IPS-18a (cell line): ENCODE results near the gene SGCA.

ENCODE experiments used
- H3K27ac ChIP-seq: one replicate; pipeline ENCODE4 v1.5.1; 2013; ENCODE audit warnings: low read length
- H3K27me3 ChIP-seq: one replicate; pipeline ENCODE4 v1.6.1; 2013; ENCODE audit warnings: mild to moderate bottlenecking, low read length; ENCODE audit not compliant: control insufficient read depth, insufficient read depth
- H3K36me3 ChIP-seq: one replicate; pipeline ENCODE4 v1.6.1; 2013; ENCODE audit warnings: low read depth, low read length; ENCODE audit not compliant: control insufficient read depth
- H3K4me1 ChIP-seq: one replicate; pipeline ENCODE4 v1.6.1; 2013; ENCODE audit warnings: low read depth, low read length; ENCODE audit not compliant: control insufficient read depth
- H3K4me3 ChIP-seq: one replicate; pipeline ENCODE4 v1.5.1; 2013; ENCODE audit warnings: low read length
- H3K9ac ChIP-seq: one replicate; pipeline ENCODE4 v1.6.1; 2013; ENCODE audit warnings: mild to moderate bottlenecking, low read length, moderate library complexity
- H3K9me3 ChIP-seq: one replicate; pipeline ENCODE4 v1.6.1; 2013; ENCODE audit warnings: low read depth, low read length; ENCODE audit not compliant: control insufficient read depth

Gene SGCA

DNA sequence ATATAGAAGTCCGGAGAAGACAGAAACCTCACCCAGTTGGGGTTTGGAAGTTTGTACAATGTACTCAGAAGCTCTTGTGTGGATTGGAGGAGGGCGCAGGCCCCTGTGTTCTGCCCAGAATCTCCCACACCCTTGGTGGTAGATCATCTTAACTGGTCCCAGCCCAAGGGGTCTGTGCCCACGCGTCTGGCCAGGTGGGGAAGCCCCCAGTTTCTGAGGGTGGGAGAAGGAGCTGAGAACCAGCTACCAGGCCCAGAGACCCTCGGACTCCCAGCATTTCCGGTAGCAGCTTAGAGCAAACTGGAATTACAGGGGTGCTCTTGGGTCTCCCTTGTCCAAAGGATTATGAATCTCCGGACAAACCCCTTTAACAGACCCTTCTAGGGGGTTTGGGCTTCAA lies 13.1 kb upstream of the SGCA start:
- Histone ChIP-seq H3K9ac (no peak overlapping the region), H3K9me3 (no peaks in the 10 kb centered on the region), H3K27ac (no peak overlapping the region), H3K4me1 (peaks cover 18% of the 10 kb centered on the region), H3K27me3 (peaks cover 21% of the 10 kb centered on the region), H3K36me3 (no peaks in the 10 kb centered on the region), H3K4me3 (peak overlapping the region; percentile 47)

GRCh38 chr17:50153650-50154575 lies 11.9 kb upstream of the SGCA start:
- peaks cover 9% of the 10 kb centered on the region for H3K4me1 ChIP-seq
- no peaks in the 10 kb centered on the region for H3K9me3 ChIP-seq
- no peak overlapping the region for H3K27ac ChIP-seq
- no peak overlapping the region for H3K4me3 ChIP-seq
- no peaks in the 10 kb centered on the region for H3K36me3 ChIP-seq
- peaks cover 16% of the 10 kb centered on the region for H3K27me3 ChIP-seq
- H3K9ac ChIP-seq, result no peak overlapping the region

DNA sequence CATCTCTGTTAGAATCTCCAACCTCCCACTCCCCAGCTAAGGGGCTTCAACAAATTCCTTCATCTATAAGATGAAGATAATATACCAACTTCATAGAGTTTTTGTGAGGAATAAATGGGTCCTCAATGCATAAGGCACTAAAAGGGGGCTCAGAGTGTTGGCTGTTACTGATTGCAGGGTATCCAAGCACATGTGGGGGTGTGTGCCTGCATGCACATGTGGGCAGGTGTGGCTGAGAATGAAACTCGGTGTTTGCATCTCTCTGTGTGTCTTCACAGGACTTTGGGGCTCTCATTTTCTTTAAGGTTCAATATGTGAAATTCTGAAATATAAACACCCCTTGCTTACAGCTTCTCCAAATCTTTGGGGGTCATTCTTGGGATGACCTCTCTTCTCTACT lies 11.2 kb upstream of the SGCA start:
- Histone ChIP-seq H3K27ac (no peak overlapping the region), H3K4me3 (no peak overlapping the region), H3K36me3 (no peaks in the 10 kb centered on the region), H3K9me3 (no peaks in the 10 kb centered on the region), H3K4me1 (peaks cover 9% of the 10 kb centered on the region), H3K9ac (no peak overlapping the region), H3K27me3 (peaks cover 10% of the 10 kb centered on the region)

DNA sequence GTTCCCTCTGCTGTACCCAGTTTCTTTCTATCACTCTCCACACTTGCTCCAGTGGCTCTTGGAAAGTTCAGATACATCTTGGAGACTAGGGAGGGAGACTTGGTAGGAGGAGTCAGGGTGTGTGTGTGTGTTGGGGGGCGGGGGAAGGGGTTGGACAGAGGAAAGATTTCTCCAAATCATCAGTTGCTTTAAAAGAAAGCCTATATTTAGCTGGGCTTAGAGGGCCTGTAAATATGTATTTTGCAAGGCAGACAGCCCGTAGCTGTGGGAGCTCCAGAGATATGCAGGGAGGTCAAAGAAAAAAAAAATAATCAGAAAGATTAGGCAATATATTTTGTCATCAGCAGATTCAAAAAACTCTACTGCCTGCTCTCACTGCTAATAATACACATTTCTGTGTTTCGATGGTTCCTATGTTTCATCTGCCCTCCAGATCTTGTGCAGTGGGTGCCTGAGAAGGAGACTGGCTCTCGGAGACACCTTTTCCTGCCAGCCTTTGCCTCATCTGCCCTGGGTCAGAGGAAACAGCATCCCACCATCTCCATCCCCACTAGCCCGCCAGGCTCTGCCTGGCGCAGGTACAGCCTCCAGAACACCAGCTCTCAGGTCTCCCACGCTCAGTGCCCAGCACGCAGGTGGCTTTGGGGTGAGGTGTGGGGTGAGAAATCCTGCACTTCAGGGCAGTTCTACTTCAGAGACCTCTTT lies 10.5 kb upstream of the SGCA start:
- Histone ChIP-seq H3K9me3 (no peaks in the 10 kb centered on the region), H3K36me3 (no peaks in the 10 kb centered on the region), H3K27me3 (peaks cover 3% of the 10 kb centered on the region), H3K9ac (no peak overlapping the region), H3K4me1 (peaks cover 9% of the 10 kb centered on the region), H3K4me3 (no peak overlapping the region), H3K27ac (no peak overlapping the region)

GRCh38 chr17:50157891-50158290 lies 7.9 kb upstream of the SGCA start:
- H3K27me3 ChIP-seq, result peaks cover 9% of the 10 kb centered on the region
- H3K9ac ChIP-seq, result no peak overlapping the region
- H3K4me1 ChIP-seq, result peaks cover 10% of the 10 kb centered on the region
- H3K4me3 ChIP-seq, result no peak overlapping the region
- no peaks in the 10 kb centered on the region for H3K9me3 ChIP-seq
- H3K27ac ChIP-seq, result no peak overlapping the region
- no peaks in the 10 kb centered on the region for H3K36me3 ChIP-seq

- Histone ChIP-seq H3K4me3 (peak overlapping the region; percentile 72), H3K9ac (peak overlapping the region; percentile 8), H3K27me3 (peaks cover 9% of the 10 kb centered on the region), H3K27ac (no peak overlapping the region), H3K36me3 (no peaks in the 10 kb centered on the region), H3K9me3 (no peaks in the 10 kb centered on the region), H3K4me1 (peaks cover 9% of the 10 kb centered on the region)
Observed at GRCh38 chr17:50161023-50161910, 4.5 kb upstream of the SGCA start.

GRCh38 chr17:50161911-50162288 lies 3.9 kb upstream of the SGCA start:
- H3K4me1 ChIP-seq, result peaks cover 9% of the 10 kb centered on the region
- H3K27ac ChIP-seq, result no peak overlapping the region

DNA sequence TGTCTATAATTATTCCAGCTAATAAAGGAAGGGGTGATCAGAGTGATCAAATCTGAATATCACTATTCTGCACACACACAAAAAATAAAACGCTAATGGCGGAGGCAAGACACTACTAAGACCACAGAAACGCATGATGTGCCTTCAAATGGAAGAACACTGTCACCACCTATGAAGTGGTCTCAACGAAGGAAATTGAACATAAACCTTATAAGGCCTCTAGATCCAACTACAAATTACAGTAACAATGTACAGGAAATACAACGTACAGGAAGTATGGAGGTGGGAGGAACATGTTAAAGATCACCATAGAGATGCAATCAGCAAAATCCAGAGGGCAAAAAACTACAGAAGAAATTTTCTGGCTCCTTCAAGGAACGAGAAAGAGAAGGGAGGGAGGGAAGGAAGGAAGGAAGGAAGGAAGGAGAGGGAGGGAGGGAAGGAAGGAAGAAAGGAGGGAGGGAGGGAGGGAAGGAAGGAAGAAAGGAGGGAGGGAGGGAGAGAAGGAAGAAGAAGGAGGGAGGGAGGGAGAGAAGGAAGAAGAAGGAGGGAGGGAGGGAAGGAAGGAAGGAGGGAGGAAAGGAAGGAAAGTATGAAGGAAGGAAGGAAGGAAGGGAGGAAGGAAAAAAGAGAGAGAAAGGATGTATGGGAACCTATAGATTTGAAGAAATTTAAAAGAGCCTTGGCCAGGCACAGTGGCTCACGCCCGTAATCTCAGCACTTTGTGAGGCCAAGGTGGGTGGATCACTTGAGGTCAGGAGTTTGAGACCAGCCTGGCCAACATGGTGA lies 3.1 kb upstream of the SGCA start:
- no peaks in the 10 kb centered on the region for H3K36me3 ChIP-seq
- H3K4me3 ChIP-seq, result no peak overlapping the region
- no peak overlapping the region for H3K9ac ChIP-seq
- peaks cover 9% of the 10 kb centered on the region for H3K4me1 ChIP-seq
- H3K27me3 ChIP-seq, result peaks cover 9% of the 10 kb centered on the region
- H3K9me3 ChIP-seq, result no peaks in the 10 kb centered on the region
- H3K27ac ChIP-seq, result no peak overlapping the region

More at GRCh38 chr17:50161911-50162288, 3.9 kb upstream of the SGCA start:
- Histone ChIP-seq H3K4me3 (peak overlapping the region; percentile 72), H3K9me3 (no peaks in the 10 kb centered on the region), H3K9ac (peak overlapping the region; percentile 8), H3K36me3 (no peaks in the 10 kb centered on the region), H3K27me3 (peaks cover 9% of the 10 kb centered on the region)

DNA sequence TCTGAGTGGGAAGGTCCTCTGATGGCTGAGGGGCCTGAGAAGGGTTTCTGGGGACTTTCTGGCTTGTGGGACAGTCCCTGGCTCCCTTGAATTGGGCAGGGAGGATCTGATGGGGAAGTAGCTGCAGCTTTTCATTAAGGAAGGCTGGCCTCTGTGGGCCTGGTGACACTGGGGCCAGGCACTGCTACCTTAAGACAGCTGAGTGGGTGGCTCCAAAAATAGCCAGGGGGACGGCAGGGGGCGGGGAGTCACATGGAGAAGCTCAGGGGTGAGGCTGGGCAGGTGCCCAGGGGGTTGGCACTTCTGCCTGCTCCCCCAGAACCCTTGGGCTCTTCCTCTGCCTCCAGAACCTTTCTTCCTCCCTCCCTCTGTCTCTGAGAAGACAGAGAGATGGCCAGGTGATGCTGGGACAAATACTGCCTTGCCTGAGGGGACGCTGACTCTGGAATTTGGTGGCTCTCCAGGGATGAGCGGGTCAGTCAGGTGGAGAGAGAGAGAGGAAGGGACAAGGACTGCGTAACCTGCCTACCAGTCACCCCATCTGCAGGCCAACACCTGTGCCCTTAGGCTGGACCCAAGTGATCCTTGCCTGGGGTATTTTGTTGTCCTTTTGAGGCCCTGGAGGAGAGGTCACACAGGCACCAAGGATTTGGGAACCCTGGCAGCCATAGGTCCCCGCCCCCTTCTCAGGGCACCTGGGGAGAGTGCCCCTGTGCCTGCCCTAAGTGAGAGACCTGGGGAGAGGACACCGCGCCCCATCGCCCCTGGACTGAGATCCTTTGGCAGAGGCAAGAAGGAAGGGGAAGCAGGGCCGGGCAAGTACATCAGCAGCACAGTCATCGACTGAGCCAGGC lies 1.7 kb upstream of the SGCA start:
- Histone ChIP-seq H3K36me3 (no peaks in the 10 kb centered on the region), H3K27me3 (peaks cover 9% of the 10 kb centered on the region), H3K9me3 (no peaks in the 10 kb centered on the region), H3K9ac (no peak overlapping the region), H3K4me1 (peaks cover 12% of the 10 kb centered on the region), H3K27ac (no peak overlapping the region), H3K4me3 (no peak overlapping the region)

DNA sequence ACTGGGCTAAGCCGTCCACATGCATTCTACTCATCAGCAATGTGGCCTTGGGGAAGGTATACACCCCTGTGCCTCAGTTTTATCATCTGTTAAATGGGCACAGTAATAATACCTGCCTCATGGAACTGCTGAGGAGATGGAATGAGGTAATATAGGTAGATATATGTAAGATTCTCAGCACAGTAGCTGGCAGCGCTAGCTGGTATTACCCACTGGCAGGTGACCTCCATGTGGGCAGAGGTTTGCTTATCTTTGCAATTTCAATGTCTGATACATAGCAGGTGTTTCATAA lies 1.2 kb upstream of the SGCA start:
- H3K4me1 ChIP-seq, result peaks cover 12% of the 10 kb centered on the region
- no peaks in the 10 kb centered on the region for H3K36me3 ChIP-seq
- no peak overlapping the region for H3K4me3 ChIP-seq
- H3K27me3 ChIP-seq, result peaks cover 9% of the 10 kb centered on the region
- no peak overlapping the region for H3K27ac ChIP-seq
- no peaks in the 10 kb centered on the region for H3K9me3 ChIP-seq
- H3K9ac ChIP-seq, result no peak overlapping the region
